Large intestine (tissue), 3 donors: ENCODE data around the gene FHOD3. TPM values are rescaled to one million over a fixed set of nuclear protein-coding genes. Genes with fewer than 3 reads are reported as not detected.

Source experiments
- DNase-seq, 2 donors: peaks; one replicate each; pipeline versions ENCODE4 v3.0.0 to v3.0.0-alpha.2; 2013
- H3K27ac ChIP-seq: one replicate; pipeline ENCODE4 v1.5.1; 2013; ENCODE audit warnings: low read length
- H3K27me3 ChIP-seq: 2 replicates; pipeline ENCODE4 v1.6.1; 2013; ENCODE audit warnings: low read length; ENCODE audit not compliant: control insufficient read depth, insufficient read depth
- H3K36me3 ChIP-seq: 2 replicates; pipeline ENCODE4 v1.6.1; 2013; ENCODE audit warnings: low read length; ENCODE audit not compliant: control insufficient read depth, insufficient read depth
- H3K4me1 ChIP-seq: one replicate; pipeline ENCODE4 v1.6.1; 2013; ENCODE audit warnings: low read length; ENCODE audit not compliant: control insufficient read depth, insufficient read depth
- H3K4me3 ChIP-seq: one replicate; pipeline ENCODE4 v1.5.1; 2013; ENCODE audit warnings: low read length
- H3K9me3 ChIP-seq: one replicate; pipeline ENCODE4 v1.6.1; 2013; ENCODE audit warnings: mild to moderate bottlenecking, low read depth, low read length, moderate library complexity; ENCODE audit not compliant: control insufficient read depth
- WGBS: methylation state at CpG from one replicate; pipeline ENCODE4 v1.1.5; 2013; ENCODE audit warnings: low lambda C conversion rate; ENCODE audit not compliant: insufficient coverage; 5-methylcytosine and 5-hydroxymethylcytosine counted together
- polyA plus RNA-seq: library from polyadenylated mRNA; unstranded; fragments of 120-200 nt; gene quantifications from one replicate; pipeline ENCODE4 v1.2.1, GENCODE V29; 2013

The FHOD3 gene
- polyA plus RNA-seq, 1 donor, result 10.5 TPM

DNA sequence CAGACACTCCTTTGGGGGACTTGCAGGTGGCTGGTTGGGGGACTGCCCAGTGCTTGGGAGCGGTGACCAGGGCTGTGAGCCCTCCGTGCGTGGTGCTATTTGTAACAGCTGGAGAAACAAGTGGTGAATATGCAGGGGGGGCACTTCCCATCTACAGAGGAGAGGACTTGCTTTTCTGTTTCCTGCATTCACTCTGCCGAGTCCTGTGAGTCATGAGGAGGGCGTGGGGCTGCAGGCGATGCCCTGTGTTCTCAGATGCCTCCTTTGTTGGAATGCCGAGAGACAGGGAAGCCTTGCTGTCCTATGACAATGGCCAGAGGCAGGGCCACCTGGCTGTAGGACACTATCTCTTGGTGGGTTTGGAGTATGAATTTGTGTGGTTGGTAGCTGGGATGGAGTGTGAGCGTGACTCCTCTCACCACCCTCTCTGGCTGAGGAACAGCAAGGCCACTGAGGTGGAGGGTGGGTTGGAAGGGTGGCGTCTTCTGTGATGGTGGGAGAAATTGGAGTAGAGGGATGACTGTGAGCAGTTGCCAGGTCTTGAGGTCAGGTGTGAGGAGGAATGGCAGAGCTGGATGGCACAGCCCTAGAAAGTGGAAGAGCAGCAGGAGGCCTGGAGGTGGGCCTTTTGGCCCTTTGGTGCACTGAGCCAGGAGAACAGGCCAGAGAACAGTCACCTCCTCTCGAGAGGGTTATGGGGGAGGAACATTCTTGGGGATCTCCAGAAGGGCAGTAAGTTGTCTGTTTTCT lies 24.3 kb downstream of the FHOD3 start:
- H3K36me3 ChIP-seq, result no peaks in the 10 kb centered on the region
- no peak overlapping the region for H3K4me3 ChIP-seq
- no peaks in the 10 kb centered on the region for H3K27me3 ChIP-seq
- no peaks in the 10 kb centered on the region for H3K9me3 ChIP-seq
- WGBS, result no CpG with 5 or more reads among the region's 10 CpGs
- H3K27ac ChIP-seq, result no peak overlapping the region
- DNase-seq, result no peak
- H3K4me1 ChIP-seq, result no peaks in the 10 kb centered on the region

DNA sequence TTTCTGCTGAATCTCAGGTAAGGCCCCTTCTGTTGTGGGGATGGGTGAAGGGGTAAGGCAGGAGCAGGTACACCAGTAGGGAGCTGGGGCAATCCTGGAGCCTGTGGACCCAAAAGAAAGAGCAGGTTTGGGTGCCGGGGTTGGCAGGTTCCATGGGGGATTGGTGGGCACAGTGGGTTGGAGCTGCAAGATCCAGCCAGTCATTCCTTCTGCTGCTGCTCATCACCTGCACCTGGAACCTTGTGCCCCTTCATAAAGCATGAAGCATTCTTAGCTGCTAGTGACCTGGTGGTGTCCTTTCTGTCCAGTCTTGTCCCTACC lies 24.9 kb downstream of the FHOD3 start:
- no CpG with 5 or more reads among the region's 1 CpG for WGBS
- Histone ChIP-seq H3K9me3 (no peaks in the 10 kb centered on the region), H3K36me3 (no peaks in the 10 kb centered on the region), H3K4me1 (no peaks in the 10 kb centered on the region), H3K27ac (no peak overlapping the region), H3K4me3 (no peak overlapping the region), H3K27me3 (no peaks in the 10 kb centered on the region)
- no peak for DNase-seq

DNA sequence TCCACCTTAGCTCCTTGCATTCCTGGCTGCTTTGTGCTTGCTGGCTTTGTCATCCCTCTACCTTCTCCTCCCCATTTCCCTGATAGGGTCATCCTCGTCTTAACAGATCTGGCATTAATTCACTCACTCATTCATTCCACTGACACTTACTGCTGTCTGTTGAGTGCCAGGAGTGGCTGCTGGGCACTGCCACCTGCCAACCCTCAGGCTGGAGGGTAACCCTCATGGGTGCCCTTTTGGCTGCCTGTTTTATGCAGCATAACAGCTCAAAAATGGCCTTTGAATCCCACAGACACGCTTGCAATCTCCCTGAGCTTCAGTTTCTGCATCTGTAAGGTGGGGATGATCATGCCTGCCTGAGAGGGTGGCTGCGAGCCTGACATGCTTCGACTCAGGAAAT lies 25.2 kb downstream of the FHOD3 start:
- Histone ChIP-seq H3K27me3 (no peaks in the 10 kb centered on the region), H3K36me3 (no peaks in the 10 kb centered on the region), H3K9me3 (no peaks in the 10 kb centered on the region), H3K4me1 (no peaks in the 10 kb centered on the region), H3K4me3 (no peak overlapping the region), H3K27ac (no peak overlapping the region)
- WGBS, result no CpG with 5 or more reads among the region's 4 CpGs
- no peak for DNase-seq

DNA sequence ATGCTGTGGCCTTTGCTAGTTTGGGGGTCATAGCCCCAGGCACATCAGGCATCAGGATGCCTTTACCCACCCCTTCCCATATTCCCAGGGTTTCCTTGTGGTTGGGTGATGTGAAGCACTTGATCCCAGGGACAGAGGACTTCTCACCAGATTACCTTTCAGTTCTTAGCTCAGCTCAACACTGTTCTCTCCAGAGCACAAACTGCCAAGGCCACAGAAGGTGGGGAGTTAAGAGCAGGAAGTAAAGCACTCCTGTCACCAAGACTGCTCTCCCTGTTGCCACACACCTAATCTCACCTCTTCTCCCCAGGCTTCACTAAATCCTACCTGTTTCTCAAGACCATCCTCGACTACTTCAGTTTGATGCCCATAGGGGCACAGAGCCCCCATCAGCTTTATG lies 25.9 kb downstream of the FHOD3 start:
- Histone ChIP-seq H3K9me3 (no peaks in the 10 kb centered on the region), H3K27ac (no peak overlapping the region), H3K4me3 (no peak overlapping the region), H3K36me3 (no peaks in the 10 kb centered on the region), H3K4me1 (no peaks in the 10 kb centered on the region), H3K27me3 (no peaks in the 10 kb centered on the region)
- no CpG with 5 or more reads among the region's 1 CpG for WGBS
- DNase-seq, result no peak

DNA sequence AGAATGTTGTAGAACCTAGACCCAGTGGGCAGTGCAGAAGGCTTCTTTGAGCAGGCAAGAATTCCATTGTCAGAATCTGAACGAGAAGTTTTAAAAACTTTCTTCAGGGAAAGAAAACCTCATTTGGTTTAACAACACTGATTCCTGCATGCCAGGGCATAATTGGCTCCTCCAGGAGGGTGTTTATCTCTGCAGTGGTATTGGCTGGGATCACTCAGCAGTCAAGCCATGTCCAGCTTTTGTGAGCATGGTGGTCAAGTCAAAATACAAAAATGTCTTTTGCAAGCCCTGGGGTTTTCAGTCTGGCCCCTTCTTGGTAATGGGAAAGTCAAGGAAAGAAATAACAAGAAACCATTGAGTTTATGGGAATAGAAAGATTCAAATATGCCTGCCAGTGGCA lies 28.3 kb downstream of the FHOD3 start:
- DNase-seq, result no peak

DNA sequence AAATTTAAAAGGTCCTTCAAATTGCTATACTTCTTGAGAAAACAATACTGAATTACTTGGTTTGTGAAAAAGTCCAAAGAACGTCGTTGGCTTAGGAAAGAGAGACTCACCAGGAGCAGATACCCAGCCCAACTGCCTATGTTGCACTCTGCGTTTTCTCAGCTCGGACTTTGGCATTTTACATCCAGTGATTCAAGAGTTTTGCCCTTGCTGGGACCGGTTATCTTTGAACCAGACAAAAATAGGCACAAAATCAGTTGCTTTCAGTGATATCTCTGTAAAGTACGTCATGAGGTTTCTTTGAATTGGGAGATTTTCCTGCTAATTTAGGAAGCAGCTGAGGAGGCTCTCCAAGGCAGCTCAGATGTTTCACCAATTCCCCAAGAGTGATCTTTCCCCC lies 29.3 kb downstream of the FHOD3 start:
- Histone ChIP-seq H3K27me3 (no peaks in the 10 kb centered on the region), H3K36me3 (no peaks in the 10 kb centered on the region), H3K9me3 (no peaks in the 10 kb centered on the region), H3K27ac (no peak overlapping the region), H3K4me3 (no peak overlapping the region), H3K4me1 (no peaks in the 10 kb centered on the region)
- no peak for DNase-seq
- 75% methylated on average over 2 of the region's 6 CpGs for WGBS

More for the DNA sequence above, 28.3 kb downstream of the FHOD3 start:
- Histone ChIP-seq H3K9me3 (no peaks in the 10 kb centered on the region), H3K4me3 (no peak overlapping the region), H3K27me3 (no peaks in the 10 kb centered on the region), H3K27ac (no peak overlapping the region), H3K36me3 (no peaks in the 10 kb centered on the region), H3K4me1 (no peaks in the 10 kb centered on the region)
- no CpG with 5 or more reads among the region's 1 CpG for WGBS

DNA sequence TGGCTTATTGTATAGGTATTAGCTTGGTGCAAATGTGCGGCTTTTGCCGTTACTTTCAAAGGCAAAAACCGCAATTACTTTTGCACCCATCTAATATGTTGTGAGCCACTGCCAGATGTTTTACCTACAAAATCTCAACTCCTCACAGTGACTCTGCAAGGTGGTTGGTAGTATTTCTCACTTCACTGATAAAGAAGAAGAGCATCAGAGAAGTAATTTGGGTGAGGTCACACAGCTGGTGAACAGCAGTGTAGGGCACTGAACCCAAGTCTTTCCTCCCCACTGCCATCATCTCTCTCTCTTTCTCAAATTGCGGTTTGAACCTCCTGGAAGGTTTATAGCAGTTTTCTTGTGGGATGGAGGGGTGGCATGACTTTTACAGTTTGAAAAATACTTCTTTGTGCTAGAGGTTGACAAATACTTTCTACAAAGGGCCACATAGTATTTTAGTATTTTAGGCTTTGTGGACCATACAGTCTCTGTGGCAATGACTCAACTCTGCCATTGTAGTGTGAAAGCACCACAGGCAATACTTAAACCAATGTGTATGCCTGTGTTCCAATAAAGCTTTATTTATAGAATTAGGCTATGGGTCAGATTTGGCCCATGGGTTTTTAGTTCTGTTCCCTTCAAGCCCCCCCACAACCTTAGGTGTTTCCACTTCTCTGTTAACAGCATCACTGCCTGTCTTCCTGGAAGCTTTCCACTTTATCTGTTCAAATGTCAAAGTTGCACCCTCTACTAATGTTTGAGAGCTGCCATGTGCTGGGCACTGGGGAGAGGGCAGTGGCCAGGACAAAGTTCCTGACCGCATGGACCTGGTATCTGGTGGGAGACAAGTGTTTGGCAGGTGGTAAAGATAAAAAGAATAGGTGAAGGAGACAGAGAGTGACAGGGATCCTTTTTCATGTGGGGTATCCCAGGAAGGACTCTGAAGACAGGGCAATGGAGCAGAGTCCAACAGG lies 30.1 kb downstream of the FHOD3 start:
- no peaks in the 10 kb centered on the region for H3K36me3 ChIP-seq
- H3K27ac ChIP-seq, result no peak overlapping the region
- no CpG with 5 or more reads among the region's 5 CpGs for WGBS
- H3K27me3 ChIP-seq, result no peaks in the 10 kb centered on the region
- no peaks in the 10 kb centered on the region for H3K4me1 ChIP-seq
- H3K9me3 ChIP-seq, result no peaks in the 10 kb centered on the region
- no peak for DNase-seq
- H3K4me3 ChIP-seq, result no peak overlapping the region

DNA sequence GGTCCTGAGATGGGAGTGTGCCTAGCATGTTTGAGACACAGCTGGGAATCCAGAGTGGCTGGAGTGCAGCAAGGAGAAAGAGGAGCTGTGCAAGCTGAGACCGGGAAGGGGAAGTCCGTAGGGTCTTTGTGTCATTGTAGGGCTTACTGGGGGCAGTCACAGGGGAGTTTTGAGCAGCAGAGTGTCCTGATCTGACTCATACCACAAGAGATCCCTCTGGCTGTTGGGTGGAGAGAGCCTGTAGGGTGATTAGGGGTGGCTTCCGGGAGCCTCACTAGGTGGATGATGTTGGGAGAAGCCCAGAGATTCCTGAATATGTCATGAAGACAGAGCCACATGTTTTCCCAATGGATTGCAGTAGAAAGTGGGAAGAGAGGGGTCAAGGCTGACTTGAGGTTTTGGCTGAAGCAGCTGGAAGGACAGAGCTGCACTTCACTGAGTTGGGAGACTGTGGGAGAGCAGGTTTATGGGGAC lies 30.9 kb downstream of the FHOD3 start:
- H3K9me3 ChIP-seq, result no peaks in the 10 kb centered on the region
- H3K4me3 ChIP-seq, result no peak overlapping the region
- no peak for DNase-seq
- H3K27me3 ChIP-seq, result no peaks in the 10 kb centered on the region
- WGBS, result no CpG with 5 or more reads among the region's 3 CpGs
- no peaks in the 10 kb centered on the region for H3K4me1 ChIP-seq
- H3K27ac ChIP-seq, result no peak overlapping the region
- H3K36me3 ChIP-seq, result no peaks in the 10 kb centered on the region

DNA sequence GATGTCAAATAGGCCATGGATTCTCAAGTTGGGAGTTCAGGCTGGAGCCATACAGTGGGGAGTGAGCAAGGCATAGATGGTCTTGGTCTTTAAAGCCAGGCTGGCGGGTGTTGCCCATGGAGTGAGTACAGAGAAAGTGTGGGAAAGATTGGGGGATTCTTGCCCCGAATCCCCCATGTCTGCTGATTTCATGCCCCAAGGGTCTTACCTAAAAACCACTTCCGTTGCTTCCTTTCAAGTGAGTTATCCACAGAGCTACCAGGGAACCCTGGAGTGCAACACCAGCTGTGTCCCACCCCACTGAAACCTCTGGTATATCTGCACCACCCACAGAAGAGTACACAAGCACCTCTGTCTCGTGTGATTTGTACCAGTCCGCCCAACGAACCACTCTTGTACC lies 31.4 kb downstream of the FHOD3 start:
- DNase-seq, result no peak
- Histone ChIP-seq H3K36me3 (no peaks in the 10 kb centered on the region), H3K9me3 (no peaks in the 10 kb centered on the region), H3K27ac (no peak overlapping the region), H3K27me3 (no peaks in the 10 kb centered on the region), H3K4me1 (no peaks in the 10 kb centered on the region), H3K4me3 (no peak overlapping the region)
- no CpG with 5 or more reads among the region's 6 CpGs for WGBS

DNA sequence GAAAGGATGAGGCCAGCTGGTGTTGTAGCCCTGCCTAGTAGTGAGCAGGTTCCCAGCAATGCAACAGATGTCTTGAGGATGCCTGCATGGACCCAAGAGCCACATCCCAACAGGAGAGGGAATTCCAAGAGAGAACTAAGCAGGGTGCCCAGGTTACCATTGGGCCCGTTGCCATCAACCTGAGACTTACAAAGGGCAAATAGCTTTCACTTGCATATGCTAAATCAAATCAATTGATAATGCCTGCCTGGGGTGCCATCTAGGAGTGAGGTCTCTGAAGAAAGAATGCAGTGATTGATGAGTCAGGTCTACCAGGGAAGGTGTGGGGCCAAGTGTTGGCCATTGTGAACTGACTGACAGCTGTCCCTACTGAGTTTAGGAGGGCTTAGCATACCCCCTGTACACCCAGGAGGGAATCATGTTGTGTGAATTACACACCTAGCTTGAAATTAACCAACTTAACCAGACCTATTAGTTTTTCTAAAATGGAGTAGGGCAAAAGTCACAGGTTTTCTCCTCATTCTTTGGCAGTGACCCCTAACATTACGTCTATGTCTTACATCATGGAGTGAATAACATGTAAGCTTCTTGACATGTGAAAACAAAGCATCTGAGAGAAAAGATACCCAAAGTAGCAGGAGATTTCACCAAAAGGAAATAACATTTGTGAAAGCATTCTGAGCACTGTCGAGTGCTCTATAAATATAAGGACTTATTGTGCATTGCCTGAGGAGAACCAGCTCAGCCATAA lies 32.3 kb downstream of the FHOD3 start:
- Histone ChIP-seq H3K27ac (no peak overlapping the region), H3K27me3 (no peaks in the 10 kb centered on the region), H3K4me3 (no peak overlapping the region), H3K9me3 (no peaks in the 10 kb centered on the region), H3K36me3 (no peaks in the 10 kb centered on the region), H3K4me1 (no peaks in the 10 kb centered on the region)
- WGBS, result no CpG with 5 or more reads among the region's 3 CpGs
- no peak for DNase-seq
